K562 (cell line): ENCODE measurements around the gene MCAM. TPM values are rescaled to one million over a fixed set of nuclear protein-coding genes. Genes with fewer than 3 reads are reported as not detected.

ENCODE experiments used
- ATAC-seq: fragments of 200-7000 bp; cut with Tn5 transposase; 3 replicates; pipeline ENCODE4 v1.9.1; 2020; ENCODE audit warnings: moderate library complexity
- BruUV-seq: library from RNA; stranded (reverse); fragments of 400-500 nt; replicated peaks from 2 replicates; lab custom pipeline; 2021; lab: Mats Ljungman, UMichigan
- CTCF ChIA-PET: fragments of 300-600 bp; formaldehyde crosslinking; extraction: SDS; loops from one replicate; lab custom pipeline; 2021; ENCODE audit warnings: low intra/inter-chr PET ratio; lab: Yijun Ruan, JAX
- POLR2A ChIA-PET: fragments of 300-600, 350-650 bp; sonication (Branson Sonifier 250); formaldehyde crosslinking; extraction: SDS; loops from one replicate; lab custom pipeline; 2021; ENCODE audit warnings: antibody characterized with exemption, inconsistent platforms; lab: Yijun Ruan, JAX
- DNase-seq, 4 experiments: peaks; one replicate each; pipeline versions ENCODE4 v3.0.0 to v3.0.0-alpha.2; 2011 to 2018; ENCODE audit warnings: low spot score in 3 of 4, mixed read lengths in 3 of 4; ENCODE audit errors: extremely low read depth in 1 of 4
- FAIRE-seq: peaks from 2 replicates; lab custom pipeline; 2011; peaks lifted over from hg19 to GRCh38; lab: Jason Lieb, UNC
- H2AFZ ChIP-seq: 2 replicates; pipeline ENCODE4 v1.6.0; 2011; ENCODE audit warnings: low read depth, low read length, control low read depth, inconsistent platforms
- H3K27ac ChIP-seq: fragments of 200-600 bp; 3 replicates; pipeline ENCODE4 v1.8.0; 2011; ENCODE audit warnings: low read depth, mild to moderate bottlenecking, control low read depth, inconsistent platforms, low read length, moderate library complexity, mixed read lengths; ENCODE audit errors: extremely low read depth
- H3K27me3 ChIP-seq, 2 experiments: fragments of 300-600 bp in 1 of 2; 2 replicates in 1 of 2; 3 replicates in 1 of 2; pipeline versions ENCODE4 v1.6.0 to v1.8.0; 2011; ENCODE audit warnings: inconsistent platforms in 2 of 2, low read length in 2 of 2, mild to moderate bottlenecking in 1 of 2, mixed read lengths in 1 of 2, moderate library complexity in 1 of 2; ENCODE audit not compliant: control insufficient read depth in 2 of 2, insufficient read depth in 2 of 2
- H3K36me3 ChIP-seq: fragments of 300-600 bp; 3 replicates; pipeline ENCODE4 v1.8.0; 2011; ENCODE audit warnings: mild to moderate bottlenecking, low read length, inconsistent platforms; ENCODE audit not compliant: control insufficient read depth, insufficient read depth
- H3K4me1 ChIP-seq, 2 experiments: fragments of 200-600 bp in 1 of 2; replicated peaks in 1 of 2; 2 replicates in 1 of 2; 3 replicates in 1 of 2; pipeline versions ENCODE4 v1.5.1 to v1.8.0; 2011; ENCODE audit warnings: inconsistent platforms in 2 of 2, low read length in 2 of 2, mild to moderate bottlenecking in 1 of 2, mixed read lengths in 1 of 2, moderate library complexity in 1 of 2; ENCODE audit not compliant: control insufficient read depth in 2 of 2, insufficient read depth in 2 of 2
- H3K4me2 ChIP-seq: 2 replicates; pipeline ENCODE4 v1.6.1; 2011; ENCODE audit warnings: low read length, control low read depth, inconsistent platforms, mixed read lengths; ENCODE audit not compliant: insufficient read depth
- H3K4me3 ChIP-seq: fragments of 200-600 bp; sonication (generic), shearing (Covaris generic); 2 replicates; pipeline ENCODE4 v1.5.1; 2016; ENCODE audit warnings: control low read depth, inconsistent platforms
- H3K79me2 ChIP-seq: fragments of 200-600 bp; 3 replicates; pipeline ENCODE4 v1.8.0; 2011; ENCODE audit warnings: low read length, inconsistent platforms; ENCODE audit not compliant: control insufficient read depth, insufficient read depth
- H3K9ac ChIP-seq, 2 experiments: 2 replicates each; pipeline versions ENCODE4 v1.6.0 to v1.6.1; 2011; ENCODE audit warnings: low read depth in 2 of 2, low read length in 2 of 2, control low read depth in 1 of 2, inconsistent platforms in 1 of 2, mild to moderate bottlenecking in 1 of 2, mixed read lengths in 1 of 2; ENCODE audit not compliant: insufficient read depth in 1 of 2
- H3K9me1 ChIP-seq: one replicate; pipeline ENCODE4 v1.6.0; 2011; ENCODE audit warnings: inconsistent platforms, mild to moderate bottlenecking, low read length, moderate library complexity; ENCODE audit not compliant: control insufficient read depth, insufficient read depth
- H3K9me3 ChIP-seq: replicated peaks from 2 replicates; pipeline ENCODE4 v1.5.1; 2011; ENCODE audit warnings: low read depth, low read length, inconsistent platforms; ENCODE audit not compliant: control insufficient read depth, insufficient read depth
- H4K20me1 ChIP-seq: replicated peaks from 2 replicates; pipeline ENCODE4 v1.6.1; 2011; ENCODE audit warnings: low read length, inconsistent platforms, mixed read lengths; ENCODE audit not compliant: control insufficient read depth, insufficient read depth
- MEIS2 ChIP-seq: fragments of 450-650 bp; IDR thresholded peaks from 2 replicates; pipeline ENCODE4 v1.6.1; 2014; ENCODE audit warnings: mild to moderate bottlenecking; ENCODE audit not compliant: partially characterized antibody
- MYNN ChIP-seq, 2 experiments: sonication (generic); formaldehyde crosslinking in 1 of 2; IDR thresholded peaks; 2 replicates each; pipeline versions ENCODE4 v1.5.0 to v1.6.1; 2016 to 2020; ENCODE audit warnings: antibody characterized with exemption in 1 of 2, missing genetic modification reagents in 1 of 2
- NFIC ChIP-seq: fragments of 450-650 bp; IDR thresholded peaks from 2 replicates; pipeline ENCODE4 v1.6.1; 2017; ENCODE audit warnings: mild to moderate bottlenecking, inconsistent platforms
- SMAD1 ChIP-seq: fragments of 150-350 bp; IDR thresholded peaks from 2 replicates; pipeline ENCODE4 v1.6.1; 2014; ENCODE audit warnings: low read length, low read depth; ENCODE audit not compliant: partially characterized antibody
- SMARCA5 ChIP-seq: fragments of 450-650 bp; IDR thresholded peaks from 2 replicates; pipeline ENCODE4 v1.6.1; 2016
- SMC3 ChIP-seq: conservative IDR thresholded peaks from 2 replicates; pipeline ENCODE4 v1.6.1; 2011; ENCODE audit warnings: low read depth, low read length, improper control_type of control experiment; ENCODE audit not compliant: insufficient read depth
- SNRNP70 ChIP-seq: fragments of 200-400 bp; formaldehyde crosslinking; optimal IDR thresholded peaks from 2 replicates; pipeline ENCODE3; 2017; ENCODE audit warnings: low read depth, low read length
- TEAD2 ChIP-seq: fragments of 450-650 bp; IDR thresholded peaks from 2 replicates; pipeline ENCODE4 v1.6.1; 2016; ENCODE audit warnings: missing genetic modification characterization, control low read depth, missing compliant biosample characterization
- WGBS: fragments of 100-300 bp; shearing (Covaris generic); methylation state at CpG from one replicate; pipeline ENCODE4 v1.1.6; 2016; ENCODE audit warnings: low coverage, mixed read lengths; ENCODE audit not compliant: insufficient coverage; ENCODE audit errors: missing lambda C conversion rate; 5-methylcytosine and 5-hydroxymethylcytosine counted together
- in situ Hi-C: fragments of 300-500 bp; cut with MboI; formaldehyde crosslinking; loops from 4 replicates; pipeline ENCODE4 v1.15.0; 2018; ENCODE audit warnings: inconsistent platforms, mixed read lengths
- intact Hi-C: fragments of 100-400 bp; cut with micrococcal nuclease; formaldehyde crosslinking; loops from 2 replicates; pipeline ENCODE4 v1.14.2; 2022
- polyA plus RNA-seq, 8 experiments: library from polyadenylated mRNA; depleted of rRNA in 4 of 8; stranded (reverse) in 5 of 8; unstranded in 3 of 8; fragments of >200 nt; fragmentation: Nextera tagmentation in 2 of 8; fragmentation: Illumina TruSeq in 1 of 8; extraction: Ambion mirVana in 2 of 8; extraction: Trizol in 1 of 8; gene quantifications; 2 replicates each; pipeline versions ENCODE4 v1.2.1 to v1.2.3, GENCODE V29; 2011 to 2014; ENCODE audit warnings: inconsistent platforms in 1 of 8, missing spikeins in 1 of 8
- total RNA-seq, 7 experiments: library from RNA; depleted of rRNA in 6 of 7; stranded (reverse); fragments of >200 nt in 6 of 7; fragmentation: Illumina TruSeq in 2 of 7; extraction: Trizol in 2 of 7; gene quantifications; 2 replicates each; pipeline versions ENCODE4 v1.2.1 to v1.2.3, GENCODE V29; 2011 to 2021; ENCODE audit warnings: low replicate concordance in 1 of 7
- TF ChIP-seq, protein P1 (sequence below), 2 experiments: fragments of 450-650 bp; IDR thresholded peaks; 2 replicates each; pipeline ENCODE4 v1.6.1; 2016
- TF ChIP-seq, protein P2 (sequence below): fragments of 250-450 bp; sonication (Bioruptor Pico); IDR thresholded peaks from 2 replicates; pipeline ENCODE4 v1.5.0; 2020; ENCODE audit warnings: mild to moderate bottlenecking, borderline replicate concordance

Gene MCAM
- total and polyA plus RNA-seq, 9 of the 15 experiments (the other 6 are each of a cell fraction or from before 2014, with no cell fraction given), result 14.7 to 118 (median 53.6) TPM

DNA sequence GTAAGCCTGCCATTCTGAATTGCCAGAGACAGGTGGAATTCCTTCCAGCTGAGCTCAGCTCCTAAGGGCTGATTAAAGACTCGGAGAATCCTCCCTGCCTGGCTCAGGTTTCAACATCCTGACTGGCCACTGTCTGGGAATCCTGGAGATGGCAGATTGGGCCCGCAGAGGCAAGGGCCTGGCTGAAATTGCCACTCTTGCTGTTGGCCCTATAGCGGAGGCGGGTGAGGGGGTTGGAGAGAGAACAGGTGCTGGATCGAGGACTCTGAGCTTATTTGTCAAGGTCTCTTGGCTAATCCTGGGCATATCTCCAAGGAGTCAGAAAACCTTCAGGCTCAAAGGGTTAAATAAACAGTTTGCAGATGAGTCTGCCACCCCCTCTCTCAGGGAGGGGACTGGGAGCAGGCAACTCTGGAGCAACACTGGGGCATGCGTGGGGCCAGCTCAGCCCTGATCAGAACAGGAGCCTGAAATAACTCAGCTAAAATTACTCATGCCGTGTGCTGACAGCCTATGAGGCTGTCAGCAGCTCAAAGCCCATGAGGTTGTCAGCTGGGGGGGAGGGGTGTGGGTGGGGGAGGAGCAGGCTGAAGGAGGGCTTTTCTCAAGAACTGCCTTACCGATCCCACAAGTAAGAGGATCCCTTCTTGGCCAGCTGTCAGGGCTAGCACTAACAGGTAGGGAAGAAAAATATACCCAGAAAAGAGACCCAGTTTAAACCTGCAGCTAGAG lies 44.3 kb upstream of the MCAM start:
- H3K4me1 ChIP-seq, result peaks cover 43 to 53% of the 10 kb centered on the region in 2 experiments
- no peak overlapping the region for H2AFZ ChIP-seq
- H3K4me3 ChIP-seq, result no peak overlapping the region
- no TSS peak for BruUV-seq
- peak overlapping the region; percentile 51 for H3K4me2 ChIP-seq
- peaks cover 31% of the 10 kb centered on the region for H3K36me3 ChIP-seq
- intact Hi-C loops (no loop called here), in situ Hi-C loops (no loop called here)
- H3K9ac ChIP-seq, result peak overlapping the region; percentile 5 to 88; a peak in 2 of 4 replicates
- CTCF ChIA-PET, result interaction anchor here (1.4 kb wide), 1 partner anchor 21 kb away, joined by 4 read pairs; no protein-coding TSS in a partner anchor
- DNase-seq (peak; percentile 67 to 88 (median 75)), ATAC-seq (peak; percentile 78), FAIRE-seq (peak; percentile 86)
- 22% methylated on average over 8 of the region's 8 CpGs for WGBS
- H3K27ac ChIP-seq, result peak overlapping the region; percentile 57; the same call in 2 of the 3 replicates
- POLR2A ChIA-PET, result interaction anchor here (0.5 to 3.0 kb wide), 10 partner anchors 8 to 364 kb away, joined by 3 to 24 read pairs (median 4); no protein-coding TSS in a partner anchor
- H3K79me2 ChIP-seq, result peaks cover 18% of the 10 kb centered on the region; the same call in 2 of the 3 replicates
- no peaks in the 10 kb centered on the region for H3K27me3 ChIP-seq
- H3K9me3 ChIP-seq, result no peaks in the 10 kb centered on the region
- peaks cover 5% of the 10 kb centered on the region for H3K9me1 ChIP-seq
- H4K20me1 ChIP-seq, result no peaks in the 10 kb centered on the region
- TF ChIP-seq MEIS2 (peak; percentile 94), TEAD2 (tag) (no peak), NFIC (0 out of 2 replicates have a peak, but pooled peaks have one; percentile 24), SNRNP70 (no peak), SMARCA5 (no peak), SMC3 (no peak), SMAD1 (no peak), MYNN (IDR thresholded peaks at IDR 0.05) (peak; percentile 55; the same call in 1 of the 2 replicates), MYNN (CRISPR knock-in tag; IDR thresholded peaks at IDR 0.05) (no peak)
- TF ChIP-seq, protein P1, sequence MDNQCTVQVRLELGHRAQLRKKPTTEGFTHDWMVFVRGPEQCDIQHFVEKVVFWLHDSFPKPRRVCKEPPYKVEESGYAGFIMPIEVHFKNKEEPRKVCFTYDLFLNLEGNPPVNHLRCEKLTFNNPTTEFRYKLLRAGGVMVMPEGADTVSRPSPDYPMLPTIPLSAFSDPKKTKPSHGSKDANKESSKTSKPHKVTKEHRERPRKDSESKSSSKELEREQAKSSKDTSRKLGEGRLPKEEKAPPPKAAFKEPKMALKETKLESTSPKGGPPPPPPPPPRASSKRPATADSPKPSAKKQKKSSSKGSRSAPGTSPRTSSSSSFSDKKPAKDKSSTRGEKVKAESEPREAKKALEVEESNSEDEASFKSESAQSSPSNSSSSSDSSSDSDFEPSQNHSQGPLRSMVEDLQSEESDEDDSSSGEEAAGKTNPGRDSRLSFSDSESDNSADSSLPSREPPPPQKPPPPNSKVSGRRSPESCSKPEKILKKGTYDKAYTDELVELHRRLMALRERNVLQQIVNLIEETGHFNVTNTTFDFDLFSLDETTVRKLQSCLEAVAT (IDR thresholded peaks at IDR 0.05), result no peak
- TF ChIP-seq, protein P2, sequence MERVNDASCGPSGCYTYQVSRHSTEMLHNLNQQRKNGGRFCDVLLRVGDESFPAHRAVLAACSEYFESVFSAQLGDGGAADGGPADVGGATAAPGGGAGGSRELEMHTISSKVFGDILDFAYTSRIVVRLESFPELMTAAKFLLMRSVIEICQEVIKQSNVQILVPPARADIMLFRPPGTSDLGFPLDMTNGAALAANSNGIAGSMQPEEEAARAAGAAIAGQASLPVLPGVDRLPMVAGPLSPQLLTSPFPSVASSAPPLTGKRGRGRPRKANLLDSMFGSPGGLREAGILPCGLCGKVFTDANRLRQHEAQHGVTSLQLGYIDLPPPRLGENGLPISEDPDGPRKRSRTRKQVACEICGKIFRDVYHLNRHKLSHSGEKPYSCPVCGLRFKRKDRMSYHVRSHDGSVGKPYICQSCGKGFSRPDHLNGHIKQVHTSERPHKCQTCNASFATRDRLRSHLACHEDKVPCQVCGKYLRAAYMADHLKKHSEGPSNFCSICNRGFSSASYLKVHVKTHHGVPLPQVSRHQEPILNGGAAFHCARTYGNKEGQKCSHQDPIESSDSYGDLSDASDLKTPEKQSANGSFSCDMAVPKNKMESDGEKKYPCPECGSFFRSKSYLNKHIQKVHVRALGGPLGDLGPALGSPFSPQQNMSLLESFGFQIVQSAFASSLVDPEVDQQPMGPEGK (CRISPR knock-in tag), result no peak
